K562 (cell line): ENCODE measurements around the gene GJB6. TPM values are rescaled to one million over a fixed set of nuclear protein-coding genes. Genes with fewer than 3 reads are reported as not detected.

Experiments used
- ATAC-seq: fragments of 200-7000 bp; cut with Tn5 transposase; 3 replicates; pipeline ENCODE4 v1.9.1; 2020; ENCODE audit warnings: moderate library complexity
- BruUV-seq: library from RNA; stranded (reverse); fragments of 400-500 nt; replicated peaks from 2 replicates; lab custom pipeline; 2021; lab: Mats Ljungman, UMichigan
- CTCF ChIA-PET: fragments of 300-600 bp; formaldehyde crosslinking; extraction: SDS; loops from one replicate; lab custom pipeline; 2021; ENCODE audit warnings: low intra/inter-chr PET ratio; lab: Yijun Ruan, JAX
- POLR2A ChIA-PET: fragments of 300-600, 350-650 bp; sonication (Branson Sonifier 250); formaldehyde crosslinking; extraction: SDS; loops from one replicate; lab custom pipeline; 2021; ENCODE audit warnings: antibody characterized with exemption, inconsistent platforms; lab: Yijun Ruan, JAX
- DNase-seq, 4 experiments: peaks; one replicate each; pipeline versions ENCODE4 v3.0.0 to v3.0.0-alpha.2; 2011 to 2018; ENCODE audit warnings: low spot score in 3 of 4, mixed read lengths in 3 of 4; ENCODE audit errors: extremely low read depth in 1 of 4
- FAIRE-seq: peaks from 2 replicates; lab custom pipeline; 2011; peaks lifted over from hg19 to GRCh38; lab: Jason Lieb, UNC
- H2AFZ ChIP-seq: 2 replicates; pipeline ENCODE4 v1.6.0; 2011; ENCODE audit warnings: low read depth, low read length, control low read depth, inconsistent platforms
- H3K27ac ChIP-seq: fragments of 200-600 bp; 3 replicates; pipeline ENCODE4 v1.8.0; 2011; ENCODE audit warnings: low read depth, mild to moderate bottlenecking, control low read depth, inconsistent platforms, low read length, moderate library complexity, mixed read lengths; ENCODE audit errors: extremely low read depth
- H3K27me3 ChIP-seq, 2 experiments: fragments of 300-600 bp in 1 of 2; 2 replicates in 1 of 2; 3 replicates in 1 of 2; pipeline versions ENCODE4 v1.6.0 to v1.8.0; 2011; ENCODE audit warnings: inconsistent platforms in 2 of 2, low read length in 2 of 2, mild to moderate bottlenecking in 1 of 2, mixed read lengths in 1 of 2, moderate library complexity in 1 of 2; ENCODE audit not compliant: control insufficient read depth in 2 of 2, insufficient read depth in 2 of 2
- H3K36me3 ChIP-seq: fragments of 300-600 bp; 3 replicates; pipeline ENCODE4 v1.8.0; 2011; ENCODE audit warnings: mild to moderate bottlenecking, low read length, inconsistent platforms; ENCODE audit not compliant: control insufficient read depth, insufficient read depth
- H3K4me1 ChIP-seq, 2 experiments: fragments of 200-600 bp in 1 of 2; replicated peaks in 1 of 2; 2 replicates in 1 of 2; 3 replicates in 1 of 2; pipeline versions ENCODE4 v1.5.1 to v1.8.0; 2011; ENCODE audit warnings: inconsistent platforms in 2 of 2, low read length in 2 of 2, mild to moderate bottlenecking in 1 of 2, mixed read lengths in 1 of 2, moderate library complexity in 1 of 2; ENCODE audit not compliant: control insufficient read depth in 2 of 2, insufficient read depth in 2 of 2
- H3K4me2 ChIP-seq: 2 replicates; pipeline ENCODE4 v1.6.1; 2011; ENCODE audit warnings: low read length, control low read depth, inconsistent platforms, mixed read lengths; ENCODE audit not compliant: insufficient read depth
- H3K4me3 ChIP-seq: fragments of 200-600 bp; sonication (generic), shearing (Covaris generic); 2 replicates; pipeline ENCODE4 v1.5.1; 2016; ENCODE audit warnings: control low read depth, inconsistent platforms
- H3K79me2 ChIP-seq: fragments of 200-600 bp; 3 replicates; pipeline ENCODE4 v1.8.0; 2011; ENCODE audit warnings: low read length, inconsistent platforms; ENCODE audit not compliant: control insufficient read depth, insufficient read depth
- H3K9ac ChIP-seq, 2 experiments: 2 replicates each; pipeline versions ENCODE4 v1.6.0 to v1.6.1; 2011; ENCODE audit warnings: low read depth in 2 of 2, low read length in 2 of 2, control low read depth in 1 of 2, inconsistent platforms in 1 of 2, mild to moderate bottlenecking in 1 of 2, mixed read lengths in 1 of 2; ENCODE audit not compliant: insufficient read depth in 1 of 2
- H3K9me1 ChIP-seq: one replicate; pipeline ENCODE4 v1.6.0; 2011; ENCODE audit warnings: inconsistent platforms, mild to moderate bottlenecking, low read length, moderate library complexity; ENCODE audit not compliant: control insufficient read depth, insufficient read depth
- H3K9me3 ChIP-seq: replicated peaks from 2 replicates; pipeline ENCODE4 v1.5.1; 2011; ENCODE audit warnings: low read depth, low read length, inconsistent platforms; ENCODE audit not compliant: control insufficient read depth, insufficient read depth
- H4K20me1 ChIP-seq: replicated peaks from 2 replicates; pipeline ENCODE4 v1.6.1; 2011; ENCODE audit warnings: low read length, inconsistent platforms, mixed read lengths; ENCODE audit not compliant: control insufficient read depth, insufficient read depth
- CC2D1A ChIP-seq: fragments of 450-650 bp; IDR thresholded peaks from 2 replicates; pipeline ENCODE4 v1.6.1; 2017; ENCODE audit warnings: mild to moderate bottlenecking
- CHD4 ChIP-seq: fragments of 200-600 bp; sonication (generic); IDR thresholded peaks from 3 replicates; pipeline ENCODE4 v1.6.1; 2012; ENCODE audit warnings: low read depth, mild to moderate bottlenecking, mixed read lengths, low read length, inconsistent platforms; ENCODE audit not compliant: insufficient read depth, insufficient replicate concordance, poor library complexity, severe bottlenecking
- DIDO1 ChIP-seq: fragments of 450-650 bp; IDR thresholded peaks from 2 replicates; pipeline ENCODE4 v1.6.1; 2016; ENCODE audit warnings: low read depth, missing biosample characterization, missing genetic modification characterization
- FOXA1 ChIP-seq: fragments of 450-650 bp; IDR thresholded peaks from 2 replicates; pipeline ENCODE4 v1.6.1; 2016; ENCODE audit warnings: mild to moderate bottlenecking, borderline replicate concordance
- FOXJ2 ChIP-seq: fragments of 200-800 bp; sonication (Bioruptor generic); IDR thresholded peaks from 2 replicates; pipeline ENCODE4 v1.6.1; 2016; ENCODE audit warnings: missing genetic modification characterization, missing compliant biosample characterization
- KHSRP ChIP-seq: fragments of 450-650 bp; IDR thresholded peaks from 2 replicates; pipeline ENCODE4 v1.6.1; 2017
- MTA2 ChIP-seq: fragments of 450-650 bp; IDR thresholded peaks from 2 replicates; pipeline ENCODE4 v1.6.1; 2016; ENCODE audit warnings: low read depth
- MYC ChIP-seq, 2 experiments: fragments of 250-450 bp in 1 of 2; sonication (Bioruptor Pico) in 1 of 2; IDR thresholded peaks; 2 replicates each; pipeline versions ENCODE4 v1.5.1 to v1.6.1; 2012 to 2021; ENCODE audit warnings: low read depth in 2 of 2, borderline replicate concordance in 1 of 2, improper control_type of control experiment in 1 of 2, low read length in 1 of 2, mild to moderate bottlenecking in 1 of 2, moderate library complexity in 1 of 2
- NFRKB ChIP-seq: fragments of 450-650 bp; IDR thresholded peaks from 2 replicates; pipeline ENCODE4 v1.6.1; 2016; ENCODE audit warnings: low read depth
- SRSF7 ChIP-seq: fragments of 200-400 bp; formaldehyde crosslinking; optimal IDR thresholded peaks from 2 replicates; pipeline ENCODE3; 2017; ENCODE audit warnings: mild to moderate bottlenecking, low read depth, low read length
- TARDBP ChIP-seq: fragments of 450-650 bp; IDR thresholded peaks from 2 replicates; pipeline ENCODE4 v1.6.1; 2016
- XRCC5 ChIP-seq: fragments of 200-400 bp; formaldehyde crosslinking; IDR thresholded peaks from 2 replicates; pipeline ENCODE4 v1.6.1; 2017; ENCODE audit warnings: low read depth, mild to moderate bottlenecking, low read length
- ZKSCAN3 ChIP-seq: fragments of 250-450 bp; sonication (Bioruptor Pico); IDR thresholded peaks from 2 replicates; pipeline ENCODE4 v1.4.0; 2020
- ZNF212 ChIP-seq: fragments of 450-650 bp; formaldehyde crosslinking; IDR thresholded peaks from 2 replicates; pipeline ENCODE4 v1.4.0; 2020; ENCODE audit warnings: mild to moderate bottlenecking
- ZNF586 ChIP-seq: fragments of 450-650 bp; formaldehyde crosslinking; conservative IDR thresholded peaks from 2 replicates; pipeline ENCODE4 v1.4.0; 2020; ENCODE audit warnings: mild to moderate bottlenecking, moderate library complexity
- WGBS: fragments of 100-300 bp; shearing (Covaris generic); methylation state at CpG from one replicate; pipeline ENCODE4 v1.1.6; 2016; ENCODE audit warnings: low coverage, mixed read lengths; ENCODE audit not compliant: insufficient coverage; ENCODE audit errors: missing lambda C conversion rate; 5-methylcytosine and 5-hydroxymethylcytosine counted together
- in situ Hi-C: fragments of 300-500 bp; cut with MboI; formaldehyde crosslinking; loops from 4 replicates; pipeline ENCODE4 v1.15.0; 2018; ENCODE audit warnings: inconsistent platforms, mixed read lengths
- intact Hi-C: fragments of 100-400 bp; cut with micrococcal nuclease; formaldehyde crosslinking; loops from 2 replicates; pipeline ENCODE4 v1.14.2; 2022
- polyA plus RNA-seq, 8 experiments: library from polyadenylated mRNA; depleted of rRNA in 4 of 8; stranded (reverse) in 5 of 8; unstranded in 3 of 8; fragments of >200 nt; fragmentation: Nextera tagmentation in 2 of 8; fragmentation: Illumina TruSeq in 1 of 8; extraction: Ambion mirVana in 2 of 8; extraction: Trizol in 1 of 8; gene quantifications; 2 replicates each; pipeline versions ENCODE4 v1.2.1 to v1.2.3, GENCODE V29; 2011 to 2014; ENCODE audit warnings: inconsistent platforms in 1 of 8, missing spikeins in 1 of 8
- total RNA-seq, 7 experiments: library from RNA; depleted of rRNA in 6 of 7; stranded (reverse); fragments of >200 nt in 6 of 7; fragmentation: Illumina TruSeq in 2 of 7; extraction: Trizol in 2 of 7; gene quantifications; 2 replicates each; pipeline versions ENCODE4 v1.2.1 to v1.2.3, GENCODE V29; 2011 to 2021; ENCODE audit warnings: low replicate concordance in 1 of 7
- TF ChIP-seq, protein P1 (sequence below): sonication (generic); formaldehyde crosslinking; IDR thresholded peaks from 2 replicates; pipeline ENCODE4 v1.8.1; 2022; ENCODE audit warnings: missing genetic modification reagents
- TF ChIP-seq, protein P2 (sequence below): sonication (generic); formaldehyde crosslinking; IDR thresholded peaks from 2 replicates; pipeline ENCODE4 v1.9.0; 2022; ENCODE audit warnings: mild to moderate bottlenecking, missing genetic modification reagents

The GJB6 gene
- total and polyA plus RNA-seq, 9 of the 15 experiments (the other 6 are each of a cell fraction or from before 2014, with no cell fraction given) = not detected

DNA sequence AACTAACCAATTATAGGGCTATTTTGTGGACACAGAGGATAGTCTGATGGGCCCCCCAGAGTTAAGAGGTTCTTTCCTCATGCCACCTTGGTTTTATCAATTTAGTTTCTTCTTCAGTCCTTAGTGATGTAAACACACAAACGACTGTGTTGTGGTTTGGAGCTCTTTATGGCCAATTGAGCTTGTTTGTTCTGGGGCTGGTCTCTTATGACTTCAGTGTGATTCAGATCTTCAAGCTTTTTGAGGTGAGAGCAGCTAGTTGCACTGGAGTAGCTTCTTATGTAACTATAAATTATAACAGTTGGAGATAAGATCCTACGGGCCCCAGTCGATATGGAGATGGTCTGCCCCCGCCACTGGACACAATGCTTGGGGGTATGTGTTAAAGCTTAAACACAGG is 22.0 kb upstream of the GJB6 start:
- no peak for DNase-seq
- no peaks in the 10 kb centered on the region for H3K27me3 ChIP-seq
- H3K9me3 ChIP-seq = no peaks in the 10 kb centered on the region
- H3K9ac ChIP-seq = no peak overlapping the region
- ChIA-PET CTCF (no interaction called here), POLR2A (no interaction called here)
- no peak overlapping the region for H2AFZ ChIP-seq
- H3K79me2 ChIP-seq = no peaks in the 10 kb centered on the region
- no peak for ATAC-seq
- no peaks in the 10 kb centered on the region for H3K36me3 ChIP-seq
- no TSS peak for BruUV-seq
- in situ Hi-C loops (no loop called here), intact Hi-C loops (no loop called here)
- H3K4me2 ChIP-seq = no peak overlapping the region
- TF ChIP-seq MYC (IDR thresholded peaks at IDR 0.05; ENCODE audit: low read depth, low read length) = no peak
- TF ChIP-seq MYC (CRISPR knock-in tag; IDR thresholded peaks at IDR 0.05; ENCODE audit: borderline replicate concordance, low read depth) = no peak
- TF ChIP-seq KHSRP = no peak
- TF ChIP-seq CC2D1A = no peak
- TF ChIP-seq DIDO1 = no peak
- TF ChIP-seq FOXA1 = no peak
- TF ChIP-seq XRCC5 = no peak
- TF ChIP-seq MTA2 = no peak
- TF ChIP-seq FOXJ2 (tag) = no peak
- no peak for TF ChIP-seq NFRKB
- TF ChIP-seq SRSF7 = no peak
- no peak for TF ChIP-seq CHD4
- TF ChIP-seq ZNF586 (CRISPR knock-in tag) = no peak
- TF ChIP-seq, protein P1, sequence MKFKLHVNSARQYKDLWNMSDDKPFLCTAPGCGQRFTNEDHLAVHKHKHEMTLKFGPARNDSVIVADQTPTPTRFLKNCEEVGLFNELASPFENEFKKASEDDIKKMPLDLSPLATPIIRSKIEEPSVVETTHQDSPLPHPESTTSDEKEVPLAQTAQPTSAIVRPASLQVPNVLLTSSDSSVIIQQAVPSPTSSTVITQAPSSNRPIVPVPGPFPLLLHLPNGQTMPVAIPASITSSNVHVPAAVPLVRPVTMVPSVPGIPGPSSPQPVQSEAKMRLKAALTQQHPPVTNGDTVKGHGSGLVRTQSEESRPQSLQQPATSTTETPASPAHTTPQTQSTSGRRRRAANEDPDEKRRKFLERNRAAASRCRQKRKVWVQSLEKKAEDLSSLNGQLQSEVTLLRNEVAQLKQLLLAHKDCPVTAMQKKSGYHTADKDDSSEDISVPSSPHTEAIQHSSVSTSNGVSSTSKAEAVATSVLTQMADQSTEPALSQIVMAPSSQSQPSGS (CRISPR knock-in tag) = no peak
- TF ChIP-seq, protein P2, sequence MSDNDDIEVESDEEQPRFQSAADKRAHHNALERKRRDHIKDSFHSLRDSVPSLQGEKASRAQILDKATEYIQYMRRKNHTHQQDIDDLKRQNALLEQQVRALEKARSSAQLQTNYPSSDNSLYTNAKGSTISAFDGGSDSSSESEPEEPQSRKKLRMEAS (CRISPR knock-in tag) = no peak
- no peak for TF ChIP-seq TARDBP
- TF ChIP-seq ZNF212 (CRISPR knock-in tag) = no peak
- no peak for TF ChIP-seq ZKSCAN3
- FAIRE-seq = no peak
- no peak overlapping the region for H3K27ac ChIP-seq
- no peaks in the 10 kb centered on the region for H3K9me1 ChIP-seq
- no peak overlapping the region for H3K4me3 ChIP-seq
- H4K20me1 ChIP-seq = no peaks in the 10 kb centered on the region
- no peaks in the 10 kb centered on the region for H3K4me1 ChIP-seq
- WGBS = no CpG with 5 or more reads among the region's 4 CpGs
